ENCODE data around the gene MGAT3.
A peak's percentile ranks its signal among the peaks of the same experiment; 100 is the strongest.

MGAT3 gene

GRCh38 chr22:39530692-39531331, 74.0 kb downstream of the MGAT3 start:
- H3K4me3 ChIP-seq (ENCODE audit: insufficient read depth, low read depth, low read length, poor library complexity, severe bottlenecking), result no peak overlapping the region
- H3K4me1 ChIP-seq (ENCODE audit: control insufficient read depth, insufficient read depth, low read length, poor library complexity, severe bottlenecking), result peaks cover 59% of the 10 kb centered on the region
- no peaks in the 10 kb centered on the region for H3K27me3 ChIP-seq (replicated peaks; ENCODE audit: control insufficient read depth, insufficient read depth, low read length, poor library complexity, severe bottlenecking)
- no peak overlapping the region for H3K27ac ChIP-seq (ENCODE audit: insufficient read depth, low read length, poor library complexity, severe bottlenecking)
- DNase-seq, result no peak
- no peaks in the 10 kb centered on the region for H3K9me3 ChIP-seq (ENCODE audit: control insufficient read depth, low read length)
- peaks cover 19% of the 10 kb centered on the region for H3K36me3 ChIP-seq (ENCODE audit: control insufficient read depth, insufficient read depth, low read length)

DNA sequence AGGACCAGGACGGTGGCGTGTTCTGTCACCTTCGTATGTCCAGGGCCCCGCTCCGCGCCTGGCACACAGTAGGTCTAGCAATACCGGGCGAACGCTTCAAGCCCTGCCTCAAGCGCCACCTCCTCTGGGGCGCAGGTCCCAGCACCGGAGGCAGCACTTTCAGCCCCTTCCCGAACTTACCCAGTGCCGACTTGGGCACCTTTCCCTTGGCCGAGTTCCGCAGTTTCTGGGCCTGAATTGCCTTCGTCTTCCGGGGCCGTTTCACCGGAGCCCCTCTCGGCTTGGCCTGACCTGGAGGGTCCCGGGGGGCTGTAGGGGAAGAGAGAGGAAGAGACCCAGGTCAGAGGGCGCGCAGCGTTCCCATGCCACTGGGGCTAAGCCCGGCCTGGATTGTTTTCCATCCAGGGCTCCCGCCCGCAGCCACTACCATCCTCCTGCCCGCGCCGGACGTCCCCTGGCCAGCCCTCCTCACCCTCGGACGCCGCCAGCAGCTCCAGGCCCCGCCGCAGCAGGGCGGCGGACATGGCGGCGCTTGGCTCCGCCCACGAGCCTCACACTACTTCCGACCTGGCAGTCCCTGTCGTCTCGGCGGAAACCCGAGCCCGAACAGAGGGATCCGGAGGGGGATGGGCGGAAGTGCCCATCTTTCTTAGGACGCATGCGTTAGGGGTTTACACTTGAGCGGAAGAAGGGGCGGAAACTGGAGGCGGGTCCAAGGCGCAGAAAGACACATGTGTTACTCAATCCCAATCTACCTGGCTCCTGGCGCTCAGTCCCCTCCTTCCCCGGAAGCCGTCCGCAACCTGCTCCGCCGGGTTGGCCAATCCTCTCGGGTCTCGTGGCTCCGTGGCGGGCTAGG, 75.6 kb downstream of the MGAT3 start, which contains the start of gene RPS19BP1:
Gene RPS19BP1 (minus strand): TSS at position 534 of the 859 bp plus-strand sequence. CDS start 10 bp downstream, at position 524.
- peaks cover 50% of the 10 kb centered on the region for H3K4me1 ChIP-seq (ENCODE audit: control insufficient read depth, insufficient read depth, low read length, poor library complexity, severe bottlenecking)
- peak within 1 kb of the TSS; percentile 83 for H3K4me3 ChIP-seq (ENCODE audit: insufficient read depth, low read depth, low read length, poor library complexity, severe bottlenecking)
- DNase-seq, result peak; percentile 98 to 99 (median 99)

GRCh38 chr22:39534092-39534506, 77.3 kb downstream of the MGAT3 start:
- Histone ChIP-seq H3K27ac (ENCODE audit: insufficient read depth, low read length, poor library complexity, severe bottlenecking) (no peak overlapping the region), H3K4me1 (ENCODE audit: control insufficient read depth, insufficient read depth, low read length, poor library complexity, severe bottlenecking) (peaks cover 34% of the 10 kb centered on the region), H3K36me3 (ENCODE audit: control insufficient read depth, insufficient read depth, low read length) (peaks cover 9% of the 10 kb centered on the region), H3K9me3 (ENCODE audit: control insufficient read depth, low read length) (no peaks in the 10 kb centered on the region), H3K27me3 (replicated peaks; ENCODE audit: control insufficient read depth, insufficient read depth, low read length, poor library complexity, severe bottlenecking) (no peaks in the 10 kb centered on the region), H3K4me3 (ENCODE audit: insufficient read depth, low read depth, low read length, poor library complexity, severe bottlenecking) (no peak overlapping the region)
- DNase-seq, result no peak

More for the DNA sequence above, 75.6 kb downstream of the MGAT3 start, which contains the start of gene RPS19BP1:
- Histone ChIP-seq H3K36me3 (ENCODE audit: control insufficient read depth, insufficient read depth, low read length) (peaks cover 19% of the 10 kb centered on the region), H3K27me3 (replicated peaks; ENCODE audit: control insufficient read depth, insufficient read depth, low read length, poor library complexity, severe bottlenecking) (no peaks in the 10 kb centered on the region), H3K27ac (ENCODE audit: insufficient read depth, low read length, poor library complexity, severe bottlenecking) (peak within 1 kb of the TSS; percentile 85), H3K9me3 (ENCODE audit: control insufficient read depth, low read length) (no peaks in the 10 kb centered on the region)

DNA sequence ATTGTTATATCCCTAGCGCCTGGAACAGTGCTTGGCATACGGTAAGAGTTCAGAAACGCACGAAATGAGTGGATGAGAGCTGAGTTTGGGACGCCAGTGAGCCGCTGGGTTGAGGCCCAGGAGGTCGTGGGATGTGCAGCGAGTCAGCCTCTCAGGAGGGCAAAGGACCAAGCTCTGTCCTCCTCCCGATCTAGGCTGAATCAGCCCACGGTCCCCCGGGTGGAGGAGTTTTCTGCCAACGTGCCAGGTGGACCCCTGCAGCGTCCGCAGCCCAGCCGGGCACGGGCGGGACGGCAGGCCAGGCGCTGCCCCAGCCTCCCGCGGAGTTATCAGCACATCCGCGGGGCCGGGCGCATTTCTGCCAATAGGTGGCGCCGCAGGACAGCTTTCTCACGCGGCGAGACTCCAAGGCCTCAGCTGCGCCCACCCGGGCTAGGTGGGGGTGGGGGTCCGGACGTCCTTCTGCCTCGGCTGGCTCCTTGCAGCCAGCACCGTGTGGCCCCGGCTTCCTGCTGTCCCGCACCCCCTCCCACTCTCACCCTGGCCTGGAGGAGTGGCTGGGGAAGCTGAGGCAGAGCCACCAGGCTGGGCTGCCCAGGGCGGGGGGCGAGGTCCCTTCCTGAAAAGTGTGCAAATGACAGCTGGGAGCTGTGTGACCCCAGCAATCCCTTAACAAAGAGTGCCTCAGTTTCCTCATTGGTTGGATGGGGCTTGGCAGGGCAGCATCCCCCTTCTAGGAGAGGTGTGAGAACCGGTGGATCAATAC, 78.0 kb downstream of the MGAT3 start:
- no peak overlapping the region for H3K4me3 ChIP-seq (ENCODE audit: insufficient read depth, low read depth, low read length, poor library complexity, severe bottlenecking)
- H3K9me3 ChIP-seq (ENCODE audit: control insufficient read depth, low read length), result no peaks in the 10 kb centered on the region
- no peak overlapping the region for H3K27ac ChIP-seq (ENCODE audit: insufficient read depth, low read length, poor library complexity, severe bottlenecking)
- DNase-seq, result peak; percentile 53 to 70 (median 57)
- H3K36me3 ChIP-seq (ENCODE audit: control insufficient read depth, insufficient read depth, low read length), result peaks cover 3% of the 10 kb centered on the region
- no peaks in the 10 kb centered on the region for H3K27me3 ChIP-seq (replicated peaks; ENCODE audit: control insufficient read depth, insufficient read depth, low read length, poor library complexity, severe bottlenecking)
- H3K4me1 ChIP-seq (ENCODE audit: control insufficient read depth, insufficient read depth, low read length, poor library complexity, severe bottlenecking), result peaks cover 27% of the 10 kb centered on the region

DNA sequence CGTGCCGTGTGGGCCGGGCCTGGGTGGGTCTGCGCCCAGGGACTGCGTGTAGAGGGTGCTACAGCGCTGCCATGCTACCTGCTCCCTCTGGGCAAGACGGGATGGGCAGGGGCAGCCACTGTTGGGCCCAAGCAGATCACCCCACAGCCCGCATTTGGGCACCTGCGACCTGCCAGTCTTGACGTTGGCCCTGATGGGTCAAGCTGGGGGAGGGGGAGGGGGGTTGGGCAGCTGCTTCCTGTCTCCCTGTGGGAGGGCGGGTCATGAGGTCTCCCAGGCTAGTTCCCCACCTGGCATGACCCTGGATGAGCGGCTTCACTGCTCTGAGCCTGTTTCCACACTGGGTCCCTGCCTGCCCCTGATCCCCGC, 78.5 kb downstream of the MGAT3 start:
- Histone ChIP-seq H3K4me3 (ENCODE audit: insufficient read depth, low read depth, low read length, poor library complexity, severe bottlenecking) (no peak overlapping the region), H3K27ac (ENCODE audit: insufficient read depth, low read length, poor library complexity, severe bottlenecking) (no peak overlapping the region)
- no peak for DNase-seq

DNA sequence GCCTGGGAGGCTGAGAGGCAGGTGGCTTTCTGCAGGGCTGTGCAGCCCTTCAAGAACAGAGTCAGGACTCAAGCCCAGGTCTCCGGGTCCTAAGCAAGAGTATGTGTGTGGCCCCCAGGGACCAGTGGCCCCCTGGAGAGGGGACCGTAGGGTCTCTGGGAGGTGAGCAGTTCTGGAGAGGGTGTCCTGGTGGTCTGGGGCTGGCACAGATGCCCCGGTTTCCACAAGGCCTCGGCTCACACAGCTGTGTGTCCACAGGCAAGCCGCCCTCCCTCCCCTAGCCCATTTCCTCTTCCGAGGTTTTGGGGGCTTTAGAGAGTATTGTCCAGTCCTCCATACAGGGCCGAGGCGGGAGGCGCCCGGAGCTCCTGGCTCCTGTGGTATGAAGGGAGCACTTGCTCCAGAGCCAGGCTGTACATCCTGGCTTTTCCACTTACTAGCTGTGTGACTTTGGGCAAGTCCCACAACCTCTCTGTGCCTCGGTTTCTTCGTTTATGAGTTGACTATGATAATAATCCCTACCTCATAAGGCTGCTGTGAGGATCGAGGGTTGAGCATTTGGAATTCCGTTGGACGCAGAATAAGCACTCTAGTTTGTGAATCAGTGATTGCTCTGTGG, 79.1 kb downstream of the MGAT3 start:
- peaks cover 15% of the 10 kb centered on the region for H3K4me1 ChIP-seq (ENCODE audit: control insufficient read depth, insufficient read depth, low read length, poor library complexity, severe bottlenecking)
- H3K27me3 ChIP-seq (replicated peaks; ENCODE audit: control insufficient read depth, insufficient read depth, low read length, poor library complexity, severe bottlenecking), result no peaks in the 10 kb centered on the region
- no peaks in the 10 kb centered on the region for H3K36me3 ChIP-seq (ENCODE audit: control insufficient read depth, insufficient read depth, low read length)
- no peak overlapping the region for H3K4me3 ChIP-seq (ENCODE audit: insufficient read depth, low read depth, low read length, poor library complexity, severe bottlenecking)
- H3K27ac ChIP-seq (ENCODE audit: insufficient read depth, low read length, poor library complexity, severe bottlenecking), result no peak overlapping the region
- DNase-seq, result no peak
- no peaks in the 10 kb centered on the region for H3K9me3 ChIP-seq (ENCODE audit: control insufficient read depth, low read length)

More for the DNA sequence above, 78.5 kb downstream of the MGAT3 start:
- Histone ChIP-seq H3K9me3 (ENCODE audit: control insufficient read depth, low read length) (no peaks in the 10 kb centered on the region), H3K4me1 (ENCODE audit: control insufficient read depth, insufficient read depth, low read length, poor library complexity, severe bottlenecking) (peaks cover 21% of the 10 kb centered on the region), H3K27me3 (replicated peaks; ENCODE audit: control insufficient read depth, insufficient read depth, low read length, poor library complexity, severe bottlenecking) (no peaks in the 10 kb centered on the region), H3K36me3 (ENCODE audit: control insufficient read depth, insufficient read depth, low read length) (no peaks in the 10 kb centered on the region)

GRCh38 chr22:39536711-39537110, 79.9 kb downstream of the MGAT3 start:
- Histone ChIP-seq H3K27ac (ENCODE audit: insufficient read depth, low read length, poor library complexity, severe bottlenecking) (no peak overlapping the region), H3K9me3 (ENCODE audit: control insufficient read depth, low read length) (no peaks in the 10 kb centered on the region), H3K4me1 (ENCODE audit: control insufficient read depth, insufficient read depth, low read length, poor library complexity, severe bottlenecking) (peaks cover 8% of the 10 kb centered on the region), H3K36me3 (ENCODE audit: control insufficient read depth, insufficient read depth, low read length) (no peaks in the 10 kb centered on the region), H3K4me3 (ENCODE audit: insufficient read depth, low read depth, low read length, poor library complexity, severe bottlenecking) (no peak overlapping the region), H3K27me3 (replicated peaks; ENCODE audit: control insufficient read depth, insufficient read depth, low read length, poor library complexity, severe bottlenecking) (no peaks in the 10 kb centered on the region)
- DNase-seq, result no peak

- no peak overlapping the region for H3K27ac ChIP-seq (ENCODE audit: insufficient read depth, low read length, poor library complexity, severe bottlenecking)
- H3K27me3 ChIP-seq (replicated peaks; ENCODE audit: control insufficient read depth, insufficient read depth, low read length, poor library complexity, severe bottlenecking), result no peaks in the 10 kb centered on the region
- H3K36me3 ChIP-seq (ENCODE audit: control insufficient read depth, insufficient read depth, low read length), result no peaks in the 10 kb centered on the region
- DNase-seq, result no peak
- no peak overlapping the region for H3K4me3 ChIP-seq (ENCODE audit: insufficient read depth, low read depth, low read length, poor library complexity, severe bottlenecking)
- H3K4me1 ChIP-seq (ENCODE audit: control insufficient read depth, insufficient read depth, low read length, poor library complexity, severe bottlenecking), result peaks cover 3% of the 10 kb centered on the region
- H3K9me3 ChIP-seq (ENCODE audit: control insufficient read depth, low read length), result no peaks in the 10 kb centered on the region
Observed at GRCh38 chr22:39537975-39538374, 81.2 kb downstream of the MGAT3 start.
